GM12891 (cell line): ENCODE data around the gene SLC28A1.

Experiments
- DNase-seq: peaks from one replicate; pipeline ENCODE4 v3.0.0; 2011; ENCODE audit warnings: low spot score; ENCODE audit not compliant: insufficient read length
- FAIRE-seq: peaks from 2 replicates; lab custom pipeline; 2011; peaks lifted over from hg19 to GRCh38; lab: Jason Lieb, UNC
- PAX5 ChIP-seq: IDR thresholded peaks from 2 replicates; pipeline ENCODE4 v1.6.1; 2011; ENCODE audit warnings: low read length, moderate library complexity, mild to moderate bottlenecking; ENCODE audit not compliant: insufficient read depth, severe bottlenecking
- POLR2A ChIP-seq: IDR thresholded peaks from 2 replicates; pipeline ENCODE4 v1.6.1; 2011; ENCODE audit warnings: low read depth, low read length, control low read depth
- POLR2AphosphoS5 ChIP-seq: IDR thresholded peaks from 2 replicates; pipeline ENCODE4 v1.6.1; 2011; ENCODE audit warnings: low read depth, low read length, control low read depth
- POU2F2 ChIP-seq: IDR thresholded peaks from 2 replicates; pipeline ENCODE4 v1.6.1; 2011; ENCODE audit warnings: low read depth, mild to moderate bottlenecking, control low read depth, low read length, moderate library complexity
- SPI1 ChIP-seq: IDR thresholded peaks from 2 replicates; pipeline ENCODE4 v1.6.1; 2011; ENCODE audit warnings: low read depth, low read length, control low read depth
- TAF1 ChIP-seq: IDR thresholded peaks from 2 replicates; pipeline ENCODE4 v1.6.1; 2011; ENCODE audit warnings: low read depth, low read length, control low read depth

The SLC28A1 gene

DNA sequence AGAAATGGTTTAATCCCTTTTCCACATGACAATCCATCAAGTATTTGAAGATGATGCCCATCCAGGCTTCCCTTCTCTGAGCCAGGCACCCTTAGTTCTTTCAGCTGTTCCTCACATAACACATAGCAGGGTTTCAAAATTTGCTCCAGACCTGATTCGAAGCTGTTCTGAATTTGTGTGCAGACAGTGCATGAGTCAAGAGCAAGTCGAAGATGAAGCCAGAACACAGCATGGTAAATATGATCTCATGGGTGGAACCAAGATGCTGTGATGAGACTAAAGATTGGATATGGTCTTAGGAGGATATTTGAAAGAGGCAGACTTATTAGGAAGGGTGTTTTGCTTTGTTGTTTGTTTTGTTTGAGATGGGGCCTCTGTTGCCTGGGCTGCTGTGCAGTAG lies 64.6 kb downstream of the SLC28A1 start:
- DNase-seq: no peak
- TF ChIP-seq POLR2AphosphoS5 (no peak), POU2F2 (no peak), SPI1 (no peak), PAX5 (no peak), POLR2A (no peak), TAF1 (no peak)
- no peak for FAIRE-seq

GRCh38 chr15:84949845-84950569 lies 65.5 kb downstream of the SLC28A1 start:
- TF ChIP-seq PAX5 (no peak), POU2F2 (no peak), TAF1 (no peak), SPI1 (no peak), POLR2A (no peak), POLR2AphosphoS5 (no peak)
- FAIRE-seq (no peak), DNase-seq (no peak)

DNA sequence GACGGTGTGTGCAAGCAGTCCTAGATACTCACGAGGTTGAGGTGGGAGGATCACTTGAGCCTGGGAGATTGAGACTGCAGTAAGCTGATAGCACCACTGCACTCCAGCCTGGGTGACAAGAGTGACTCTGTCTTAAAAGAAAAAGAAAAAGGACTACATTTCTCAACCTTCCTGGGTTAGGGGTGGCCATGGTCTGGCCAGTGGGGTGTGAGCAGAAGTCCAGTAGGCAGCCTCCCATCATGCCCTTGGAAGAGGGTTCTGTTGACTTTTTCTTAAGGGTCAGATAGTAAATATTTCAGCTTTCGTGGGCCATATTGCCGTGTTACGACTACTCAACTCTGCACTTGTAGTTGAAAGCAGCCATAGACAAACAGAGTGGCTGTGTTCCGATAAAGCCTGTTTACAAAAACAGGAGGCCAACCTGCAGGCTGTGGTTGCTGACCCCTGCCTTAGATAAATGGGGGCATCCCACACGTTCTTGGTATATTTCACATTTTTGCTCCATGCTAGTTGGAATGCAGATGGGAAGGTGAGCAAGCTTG lies 66.2 kb downstream of the SLC28A1 start:
- FAIRE-seq (no peak), DNase-seq (no peak)
- no peak for TF ChIP-seq POU2F2

GRCh38 chr15:84951736-84952135 lies 67.3 kb downstream of the SLC28A1 start:
- TF ChIP-seq POLR2A: no peak
- no peak for TF ChIP-seq SPI1
- TF ChIP-seq TAF1: no peak
- no peak for TF ChIP-seq POU2F2
- no peak for TF ChIP-seq PAX5
- no peak for TF ChIP-seq POLR2AphosphoS5
- FAIRE-seq: no peak
- DNase-seq: no peak

GRCh38 chr15:84953136-84953535 lies 68.7 kb downstream of the SLC28A1 start:
- no peak for TF ChIP-seq SPI1
- TF ChIP-seq TAF1: no peak
- no peak for TF ChIP-seq POU2F2
- TF ChIP-seq POLR2AphosphoS5: no peak
- no peak for TF ChIP-seq POLR2A
- no peak for TF ChIP-seq PAX5
- no peak for FAIRE-seq
- DNase-seq: no peak

DNA sequence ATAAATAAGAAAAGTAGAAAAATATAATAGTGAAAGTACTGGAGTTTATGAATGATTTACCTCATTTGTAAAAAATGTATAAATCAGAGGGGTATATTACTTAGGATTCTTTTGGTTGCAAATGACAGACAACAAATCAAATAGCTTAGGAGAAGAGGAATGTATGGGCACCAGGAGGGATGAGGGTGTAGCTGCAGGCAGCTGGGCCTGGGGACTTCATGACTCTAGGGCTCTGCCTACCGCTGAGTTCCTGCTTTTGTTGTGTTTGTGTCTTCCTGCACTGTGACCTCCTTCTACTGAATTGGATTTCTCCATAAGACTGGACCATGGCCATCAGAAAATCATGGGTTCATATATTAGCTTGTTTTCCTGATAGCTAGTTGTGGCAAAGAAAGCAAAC lies 69.3 kb downstream of the SLC28A1 start:
- no peak for DNase-seq
- no peak for TF ChIP-seq POLR2AphosphoS5
- no peak for TF ChIP-seq SPI1
- TF ChIP-seq POU2F2: no peak
- TF ChIP-seq PAX5: no peak
- TF ChIP-seq POLR2A: no peak
- TF ChIP-seq TAF1: no peak
- no peak for FAIRE-seq

DNA sequence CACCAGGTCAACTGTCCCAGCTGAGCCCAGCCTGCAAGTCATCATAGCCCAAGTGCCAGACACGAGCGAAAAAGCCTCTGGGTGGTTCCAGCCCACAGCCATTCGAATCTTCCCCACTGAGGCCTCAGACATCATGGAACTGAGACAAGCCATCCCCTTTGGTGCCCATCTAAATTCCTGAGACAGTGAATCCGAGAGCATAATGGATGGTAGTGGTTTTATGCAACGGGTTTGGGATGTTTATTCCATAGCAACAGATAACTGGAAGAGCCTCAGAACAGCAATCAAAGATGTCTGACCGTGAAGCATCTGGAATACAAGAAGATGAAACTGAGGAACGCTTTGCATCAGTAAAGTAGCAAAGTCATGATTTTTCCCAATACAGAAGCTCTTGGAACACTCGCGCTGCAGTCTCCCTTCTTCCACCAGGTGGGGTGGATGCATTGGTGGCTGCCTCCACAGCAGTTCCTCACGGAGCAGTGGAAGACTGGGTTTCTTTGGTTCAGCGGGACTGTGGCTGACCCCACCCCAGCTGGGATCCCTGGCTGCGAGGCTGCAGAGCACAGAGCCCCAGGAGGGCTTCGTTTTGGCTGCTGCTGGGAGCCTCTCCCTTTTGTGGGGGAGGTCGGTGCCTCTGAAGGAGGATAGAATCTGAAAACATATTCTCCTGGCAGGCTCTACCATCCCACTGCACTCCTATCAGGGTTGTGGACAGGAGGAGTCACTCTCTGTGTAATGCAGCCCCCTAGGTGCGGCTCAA lies 70.8 kb downstream of the SLC28A1 start:
- TF ChIP-seq POLR2A (no peak), POLR2AphosphoS5 (no peak), PAX5 (no peak), SPI1 (no peak), TAF1 (no peak), POU2F2 (no peak)
- DNase-seq (no peak), FAIRE-seq (no peak)

GRCh38 chr15:84956199-84956598 lies 71.7 kb downstream of the SLC28A1 start:
- FAIRE-seq (no peak), DNase-seq (no peak)
- no peak for TF ChIP-seq PAX5
- TF ChIP-seq POLR2AphosphoS5: no peak

GRCh38 chr15:84960391-84961113 lies 76.1 kb downstream of the SLC28A1 start:
- TF ChIP-seq POU2F2 (no peak), TAF1 (no peak), PAX5 (no peak), SPI1 (no peak), POLR2AphosphoS5 (no peak), POLR2A (no peak)
- FAIRE-seq (no peak), DNase-seq (no peak)

DNA sequence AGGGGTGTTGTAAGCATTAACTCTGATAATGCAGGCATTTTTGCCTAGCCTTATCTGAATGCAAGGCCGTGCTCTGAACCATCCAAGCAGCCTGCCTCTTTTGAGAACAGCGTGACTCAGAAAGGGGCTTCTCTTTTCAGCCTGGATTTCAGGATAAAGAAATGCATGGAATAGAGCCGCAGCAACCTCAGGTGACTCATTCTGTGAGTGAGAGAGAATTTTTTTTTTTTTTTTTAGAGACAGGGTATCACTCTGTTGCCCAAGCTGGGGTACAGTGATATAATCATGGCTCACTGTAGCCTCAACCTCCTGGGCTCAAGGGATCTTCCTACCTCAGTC lies 76.6 kb downstream of the SLC28A1 start:
- no peak for FAIRE-seq
- DNase-seq: no peak
- TF ChIP-seq TAF1: no peak
- no peak for TF ChIP-seq POLR2A
- no peak for TF ChIP-seq SPI1
- no peak for TF ChIP-seq PAX5
- no peak for TF ChIP-seq POLR2AphosphoS5
- TF ChIP-seq POU2F2: no peak
